ENCODE data around the gene COL16A1. TPM values are rescaled to one million over a fixed set of nuclear protein-coding genes. Genes with fewer than 3 reads are reported as not detected.

COL16A1 gene
- total RNA-seq, 3 donors from 2014 or later, result 11.2 to 62.9 (median 19.3) TPM

- intact Hi-C loops (cut with DNase I, micrococcal nuclease), result no loop called here
- DNase-seq (no peak), ATAC-seq (no peak)
- Histone ChIP-seq H3K36me3 (ENCODE audit: low read depth) (no peaks in the 10 kb centered on the region), H3K9me3 (no peaks in the 10 kb centered on the region), H3K4me1 (ENCODE audit: low read depth) (peaks cover 4% of the 10 kb centered on the region), H3K4me3 (no peak overlapping the region)
- TF ChIP-seq CTCF (IDR thresholded peaks at IDR 0.05), result no peak
Measured at GRCh38 chr1:31735571-31735970, 31.8 kb upstream of the COL16A1 start.

- intact Hi-C loops (cut with DNase I, micrococcal nuclease), result no loop called here
- Histone ChIP-seq H3K36me3 (ENCODE audit: low read depth) (no peaks in the 10 kb centered on the region), H3K9me3 (no peaks in the 10 kb centered on the region), H3K4me1 (ENCODE audit: low read depth) (peaks cover 4% of the 10 kb centered on the region), H3K4me3 (no peak overlapping the region)
- DNase-seq, result no peak
- no peak for TF ChIP-seq CTCF (IDR thresholded peaks at IDR 0.05)
- no peak for ATAC-seq
Measured at GRCh38 chr1:31734582-31735107, 30.8 kb upstream of the COL16A1 start.

- TF ChIP-seq CTCF (IDR thresholded peaks at IDR 0.05), result no peak
- no peak overlapping the region for H3K4me3 ChIP-seq
- peaks cover 4% of the 10 kb centered on the region for H3K4me1 ChIP-seq (ENCODE audit: low read depth)
- DNase-seq (no peak), ATAC-seq (no peak)
- H3K9me3 ChIP-seq, result no peaks in the 10 kb centered on the region
- intact Hi-C loops (cut with DNase I, micrococcal nuclease), result no loop called here
- H3K36me3 ChIP-seq (ENCODE audit: low read depth), result no peaks in the 10 kb centered on the region
Measured at GRCh38 chr1:31733389-31734219, 29.8 kb upstream of the COL16A1 start.

- no peak for ATAC-seq
- no peaks in the 10 kb centered on the region for H3K36me3 ChIP-seq (ENCODE audit: low read depth)
- intact Hi-C loops (cut with DNase I, micrococcal nuclease), result no loop called here
- no peak overlapping the region for H3K4me3 ChIP-seq
- DNase-seq, result no peak
- no peaks in the 10 kb centered on the region for H3K9me3 ChIP-seq
- TF ChIP-seq CTCF (IDR thresholded peaks at IDR 0.05), result no peak
- H3K4me1 ChIP-seq (ENCODE audit: low read depth), result peaks cover 4% of the 10 kb centered on the region
Measured at GRCh38 chr1:31732751-31733289, 29.0 kb upstream of the COL16A1 start.

- H3K9me3 ChIP-seq, result no peaks in the 10 kb centered on the region
- peaks cover 4% of the 10 kb centered on the region for H3K4me1 ChIP-seq (ENCODE audit: low read depth)
- TF ChIP-seq CTCF (IDR thresholded peaks at IDR 0.05), result no peak
- DNase-seq, result no peak
- ATAC-seq, result no peak
- H3K36me3 ChIP-seq (ENCODE audit: low read depth), result no peaks in the 10 kb centered on the region
- no peak overlapping the region for H3K4me3 ChIP-seq
- intact Hi-C loops (cut with DNase I, micrococcal nuclease), result no loop called here
Measured at GRCh38 chr1:31732343-31732742, 28.5 kb upstream of the COL16A1 start.
